ENCODE measurements around the gene NFIX.
A peak's percentile ranks its signal among the peaks of the same experiment; 100 is the strongest.

The NFIX gene

GRCh38 chr19:13022111-13022858 is 27.0 kb downstream of the NFIX start:
- DNase-seq (ENCODE audit: low spot score): no peak

GRCh38 chr19:13022859-13023636 is 27.8 kb downstream of the NFIX start:
- no peak for DNase-seq (ENCODE audit: low spot score)

- no peak for DNase-seq (ENCODE audit: low spot score)
These were observed 28.4 kb downstream of the NFIX start for GRCh38 chr19:13023656-13024055.

GRCh38 chr19:13024126-13024950 is 29.1 kb downstream of the NFIX start:
- DNase-seq (ENCODE audit: low spot score): no peak

GRCh38 chr19:13024951-13025697 is 29.8 kb downstream of the NFIX start:
- no peak for DNase-seq (ENCODE audit: low spot score)

GRCh38 chr19:13025819-13026456 is 30.7 kb downstream of the NFIX start:
- DNase-seq (ENCODE audit: low spot score): no peak

- peak; percentile 74 for DNase-seq (ENCODE audit: low spot score)
These were observed 31.4 kb downstream of the NFIX start for GRCh38 chr19:13026462-13027370.

DNA sequence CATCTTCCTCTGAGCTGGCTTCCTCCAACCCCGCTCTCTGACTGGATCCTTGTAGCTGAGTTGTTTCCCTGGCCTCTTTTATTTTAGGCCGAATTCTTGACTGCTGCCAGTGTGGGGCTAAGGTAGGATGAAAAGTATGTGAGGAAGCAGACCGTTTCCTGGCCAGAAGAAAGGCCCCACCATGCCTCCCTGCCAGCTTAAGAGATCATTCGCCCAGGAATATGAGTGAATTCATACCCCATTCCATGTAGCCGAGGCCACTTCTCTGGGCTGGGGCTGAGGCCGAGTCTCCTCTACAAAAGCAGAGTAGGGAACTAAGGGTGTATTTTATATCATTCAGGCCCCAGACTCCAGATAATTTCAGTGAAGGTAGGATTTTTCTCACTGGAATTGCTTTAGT is 32.3 kb downstream of the NFIX start:
- DNase-seq (ENCODE audit: low spot score): no peak

DNA sequence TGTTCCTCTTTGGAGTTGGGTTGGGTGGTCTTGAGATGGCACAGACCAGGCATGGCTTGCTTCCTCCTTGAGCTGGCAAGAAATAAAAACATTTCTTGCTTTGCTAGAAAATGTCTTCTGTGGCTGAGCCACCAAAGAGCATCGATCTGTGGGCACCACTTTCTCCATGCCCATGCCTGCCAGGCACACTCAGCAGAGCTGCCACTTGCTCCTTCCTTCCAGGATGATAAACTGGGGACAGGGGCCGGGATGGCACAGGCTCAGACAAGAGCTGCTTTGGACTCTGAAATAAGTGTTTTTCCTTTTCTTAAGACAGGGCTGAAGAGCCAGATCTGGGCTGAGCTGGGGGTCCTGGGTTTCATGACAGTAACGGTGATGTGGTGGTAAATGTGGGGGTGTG is 32.8 kb downstream of the NFIX start:
- no peak for DNase-seq (ENCODE audit: low spot score)

DNA sequence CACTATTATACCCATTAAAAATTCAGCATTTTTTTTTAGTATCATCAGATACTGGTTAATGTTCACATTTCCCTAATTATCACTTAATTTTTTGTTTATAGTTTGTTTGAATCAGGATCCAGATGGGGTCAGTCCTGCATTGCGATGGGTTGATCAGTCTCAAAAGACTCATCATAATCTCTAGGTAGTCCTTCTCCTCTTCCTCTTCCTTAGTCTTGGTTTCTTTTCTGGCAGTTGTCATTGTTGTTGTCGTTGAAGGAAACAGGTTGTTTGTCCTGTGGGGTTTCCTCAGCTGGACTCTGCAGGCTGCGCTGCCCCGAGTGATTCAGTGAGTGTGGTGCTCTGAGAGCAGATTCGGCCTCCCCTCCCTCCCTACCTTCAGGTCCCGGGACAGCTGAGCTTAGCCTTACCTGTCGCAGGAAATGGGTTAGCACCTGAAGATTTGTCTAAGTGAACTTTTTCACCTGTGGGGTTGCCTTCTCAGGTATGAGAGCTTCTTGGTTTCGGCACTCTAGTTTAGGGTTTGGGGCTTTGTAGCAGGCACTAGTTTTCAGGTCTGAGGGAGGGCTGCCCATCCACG is 34.1 kb downstream of the NFIX start:
- no peak for DNase-seq (ENCODE audit: low spot score)

DNA sequence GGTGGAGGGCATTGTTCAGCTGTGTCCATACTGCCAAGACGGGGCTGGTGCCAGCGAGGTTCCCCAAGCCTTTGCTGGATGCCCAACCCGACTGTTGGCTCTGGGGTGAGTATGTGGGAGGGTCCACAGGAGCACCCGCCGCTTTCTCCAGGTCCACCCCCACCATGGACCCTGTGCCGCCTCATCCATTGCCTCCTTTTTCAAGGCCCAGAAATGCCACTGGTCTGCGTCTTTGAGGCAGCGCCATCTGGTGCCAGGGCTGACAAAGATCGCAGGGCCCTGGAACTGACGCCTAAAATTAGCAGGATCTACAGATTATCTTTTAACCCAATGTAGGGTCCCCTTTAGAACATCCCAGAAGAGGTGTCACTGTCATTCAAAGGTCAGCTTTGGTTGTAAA is 34.6 kb downstream of the NFIX start:
- no peak for DNase-seq (ENCODE audit: low spot score)

- DNase-seq (ENCODE audit: low spot score): no peak
These were observed 36.8 kb downstream of the NFIX start for GRCh38 chr19:13031917-13032623.

DNA sequence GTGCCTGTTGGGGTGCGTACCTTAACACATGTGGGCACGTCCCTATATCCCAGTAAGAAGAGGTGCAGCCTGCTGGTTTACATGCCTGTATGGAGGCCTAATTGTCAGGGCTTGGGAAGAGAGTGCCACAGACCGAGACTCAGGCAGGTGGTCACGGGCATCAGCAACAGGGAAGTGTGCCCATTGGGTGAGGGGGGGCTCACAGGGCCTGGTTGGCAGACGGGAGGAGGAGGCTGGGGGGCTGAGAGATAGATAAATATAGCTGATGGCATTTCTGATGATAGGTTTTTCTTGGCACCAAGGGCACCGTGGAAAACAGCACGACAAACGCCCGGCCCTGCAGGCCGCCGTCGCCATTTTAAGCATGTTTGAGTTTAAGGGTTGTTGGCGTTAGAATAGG is 37.6 kb downstream of the NFIX start:
- DNase-seq (ENCODE audit: low spot score): no peak

- no peak for DNase-seq (ENCODE audit: low spot score)
These were observed 38.0 kb downstream of the NFIX start for GRCh38 chr19:13033244-13033643.

DNA sequence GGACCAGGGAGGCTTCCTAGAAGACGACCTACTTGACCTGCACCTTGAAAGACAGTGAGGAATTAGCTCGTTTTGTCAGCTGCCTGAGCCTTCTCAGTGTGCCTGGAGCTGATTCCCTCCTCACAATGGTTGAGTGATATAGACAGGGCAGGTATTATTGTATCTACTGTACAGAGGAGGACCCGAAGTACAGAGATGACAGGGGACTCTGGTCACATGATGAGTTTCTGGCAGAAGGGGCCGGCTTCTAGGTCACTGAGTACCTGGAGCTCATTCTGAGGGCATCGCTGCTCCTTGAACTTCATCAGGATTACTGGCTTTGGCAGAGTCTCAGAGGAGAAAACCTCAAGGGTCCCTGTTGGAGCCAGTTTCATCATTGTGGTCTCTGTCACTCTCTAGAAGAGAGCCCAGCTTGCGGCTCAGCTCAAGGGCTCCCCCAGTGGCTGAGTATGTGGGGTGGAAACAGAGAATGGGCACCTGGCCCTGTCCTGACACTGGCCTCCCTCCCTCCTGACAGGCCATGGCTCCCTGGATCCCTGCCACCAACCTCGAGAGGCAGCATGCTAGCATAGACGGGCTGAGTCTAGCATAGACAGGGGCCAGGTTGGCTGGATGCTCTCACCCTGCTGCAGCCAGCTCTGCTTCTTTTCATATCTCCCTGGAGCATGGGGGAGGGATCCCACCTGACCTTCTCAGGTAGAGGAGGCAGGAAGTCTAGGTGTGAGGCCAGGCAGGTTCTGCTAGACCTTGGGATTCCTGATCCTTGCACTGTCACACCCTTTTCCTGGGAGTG is 38.7 kb downstream of the NFIX start:
- peak; percentile 74 for DNase-seq (ENCODE audit: low spot score)

DNA sequence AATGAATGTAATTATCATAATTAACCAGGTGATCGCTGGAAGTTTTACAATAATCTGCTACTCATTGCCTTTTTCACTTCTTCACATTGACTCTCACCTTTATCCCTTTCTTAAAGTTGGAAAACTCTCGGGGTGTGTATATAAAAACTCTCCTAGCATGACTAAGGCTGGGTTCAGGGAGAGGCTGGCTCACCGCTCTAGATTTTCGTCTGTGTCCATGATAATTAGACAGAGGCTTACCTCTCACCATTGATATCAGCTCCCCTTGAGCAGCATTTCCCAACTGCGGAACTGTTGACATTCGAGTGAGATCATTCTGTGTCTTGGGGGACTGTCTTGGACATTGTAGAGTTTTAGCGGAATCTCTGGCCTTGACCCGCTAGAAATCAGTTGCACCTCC is 39.4 kb downstream of the NFIX start:
- no peak for DNase-seq (ENCODE audit: low spot score)

- no peak for DNase-seq (ENCODE audit: low spot score)
These were observed 40.6 kb downstream of the NFIX start for GRCh38 chr19:13035820-13036365.

DNA sequence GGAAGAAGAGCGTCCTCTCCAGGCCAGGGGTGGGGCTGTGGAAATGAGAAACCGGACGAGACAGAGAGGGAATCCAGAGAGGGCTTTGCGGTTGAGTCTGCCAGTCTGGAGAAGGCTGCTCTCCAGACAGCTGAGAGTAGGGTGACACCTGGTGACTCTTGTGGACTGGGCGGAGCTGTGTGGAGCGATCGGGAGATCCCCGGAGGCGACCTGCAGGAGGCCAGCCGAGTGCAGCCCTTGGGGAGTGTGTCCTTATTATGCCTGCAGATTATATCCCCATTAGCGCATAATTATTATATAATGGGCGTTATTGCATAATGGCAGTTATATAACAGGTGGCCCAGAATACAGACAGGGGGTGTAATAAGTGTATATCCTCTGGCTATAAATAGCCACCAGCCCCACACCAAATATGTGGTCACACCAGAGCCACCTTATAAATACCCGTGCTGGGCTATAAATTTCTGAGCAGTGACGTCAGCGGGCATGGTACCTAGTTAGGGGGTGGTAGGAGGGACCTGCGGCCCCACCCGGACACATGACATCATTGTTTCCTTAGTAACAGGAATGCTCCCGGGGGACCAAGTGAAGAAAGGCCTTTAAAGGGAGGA is 41.2 kb downstream of the NFIX start:
- DNase-seq (ENCODE audit: low spot score): no peak

All from HuH-7 (cell line).